NT2/D1 (cell line): ENCODE measurements around the gene FKBP5.

Source experiments
- DNase-seq: peaks from one replicate; pipeline ENCODE4 v3.0.0-alpha.2; 2011; ENCODE audit warnings: low read depth, low spot score
- H3K27me3 ChIP-seq: 2 replicates; pipeline ENCODE4 v1.6.0; 2011; ENCODE audit warnings: mild to moderate bottlenecking; ENCODE audit not compliant: insufficient read length, insufficient read depth
- H3K36me3 ChIP-seq: 2 replicates; pipeline ENCODE4 v1.6.1; 2011; ENCODE audit warnings: mild to moderate bottlenecking, low read length, mixed read lengths; ENCODE audit not compliant: insufficient read depth, insufficient read length
- H3K4me1 ChIP-seq: 2 replicates; pipeline ENCODE4 v1.5.1; 2011; ENCODE audit not compliant: insufficient read depth, insufficient read length
- H3K4me3 ChIP-seq: 2 replicates; pipeline ENCODE4 v1.5.1; 2011; ENCODE audit warnings: low read depth; ENCODE audit not compliant: insufficient read length
- H3K9ac ChIP-seq: 2 replicates; pipeline ENCODE4 v1.6.0; 2011; ENCODE audit warnings: low read depth; ENCODE audit not compliant: insufficient read length
- H3K9me3 ChIP-seq: 2 replicates; pipeline ENCODE4 v1.5.1; 2011; ENCODE audit warnings: mild to moderate bottlenecking, low read length; ENCODE audit not compliant: insufficient read depth
- SUZ12 ChIP-seq: IDR thresholded peaks from 2 replicates; pipeline ENCODE4 v1.6.1; 2011; ENCODE audit not compliant: insufficient read length, insufficient read depth; ENCODE audit errors: extremely low read depth
- YY1 ChIP-seq: IDR thresholded peaks from 2 replicates; pipeline ENCODE4 v1.6.1; 2011; ENCODE audit not compliant: insufficient read length, insufficient read depth
- ZNF274 ChIP-seq: IDR thresholded peaks from 2 replicates; pipeline ENCODE4 v1.6.1; 2011; ENCODE audit warnings: mild to moderate bottlenecking, low read depth, low read length

FKBP5 gene

DNA sequence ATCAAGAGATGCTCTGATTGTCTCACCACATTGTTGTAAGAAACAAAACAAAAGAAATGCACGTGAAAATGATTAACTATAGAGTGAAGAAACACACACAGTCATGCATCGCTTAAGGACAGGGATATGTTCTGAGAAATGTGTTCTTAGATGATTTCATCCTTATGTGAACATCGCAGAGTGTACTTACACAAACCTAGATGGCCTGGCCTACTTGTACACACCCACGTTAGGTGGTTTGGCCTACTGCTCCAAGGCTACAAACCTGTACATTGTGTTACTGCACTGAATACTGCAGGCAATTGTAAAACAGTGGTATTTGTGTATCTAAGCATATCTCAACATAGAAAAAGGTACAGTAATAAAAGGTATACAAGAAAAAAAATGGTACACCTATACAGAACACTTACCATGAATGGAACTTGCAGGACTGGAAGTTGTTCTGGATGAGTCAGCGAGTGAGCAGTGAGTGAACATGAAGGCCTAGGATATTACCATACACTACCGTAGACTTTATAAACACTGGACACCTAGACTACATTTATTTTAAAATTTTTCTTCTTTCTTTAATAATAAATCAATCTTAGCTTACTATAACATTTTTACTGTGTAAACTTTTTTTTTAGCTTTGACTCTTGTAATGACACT, 48.6 kb downstream of the FKBP5 start:
- TF ChIP-seq YY1 (no peak), SUZ12 (no peak), ZNF274 (no peak)
- Histone ChIP-seq H3K4me3 (no peak overlapping the region), H3K9me3 (no peaks in the 10 kb centered on the region), H3K4me1 (no peaks in the 10 kb centered on the region), H3K9ac (no peak overlapping the region), H3K27me3 (no peaks in the 10 kb centered on the region), H3K36me3 (peaks cover 19% of the 10 kb centered on the region)
- DNase-seq: no peak

DNA sequence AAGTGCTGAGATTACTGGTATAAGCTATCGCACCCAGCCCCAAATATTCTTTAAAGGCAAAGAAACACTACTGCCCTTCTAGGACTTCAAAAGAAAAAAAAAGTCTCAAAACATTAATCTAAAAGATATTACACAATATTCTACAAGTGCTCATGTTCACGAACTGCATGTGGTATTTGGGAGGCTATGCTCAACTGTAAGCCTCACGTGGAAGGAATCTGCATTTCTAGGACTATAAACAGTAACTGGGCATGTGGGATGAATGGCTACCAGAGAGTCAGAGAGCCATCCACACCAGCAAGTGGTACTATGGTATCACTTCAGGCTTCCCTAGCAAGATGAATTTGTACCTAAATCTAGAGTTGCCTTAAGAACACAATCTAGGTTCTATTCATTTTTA, 50.0 kb downstream of the FKBP5 start:
- H3K36me3 ChIP-seq: peaks cover 19% of the 10 kb centered on the region
- no peak overlapping the region for H3K4me3 ChIP-seq
- no peaks in the 10 kb centered on the region for H3K27me3 ChIP-seq
- no peak overlapping the region for H3K9ac ChIP-seq
- no peaks in the 10 kb centered on the region for H3K9me3 ChIP-seq
- no peaks in the 10 kb centered on the region for H3K4me1 ChIP-seq
- no peak for TF ChIP-seq SUZ12
- no peak for DNase-seq

DNA sequence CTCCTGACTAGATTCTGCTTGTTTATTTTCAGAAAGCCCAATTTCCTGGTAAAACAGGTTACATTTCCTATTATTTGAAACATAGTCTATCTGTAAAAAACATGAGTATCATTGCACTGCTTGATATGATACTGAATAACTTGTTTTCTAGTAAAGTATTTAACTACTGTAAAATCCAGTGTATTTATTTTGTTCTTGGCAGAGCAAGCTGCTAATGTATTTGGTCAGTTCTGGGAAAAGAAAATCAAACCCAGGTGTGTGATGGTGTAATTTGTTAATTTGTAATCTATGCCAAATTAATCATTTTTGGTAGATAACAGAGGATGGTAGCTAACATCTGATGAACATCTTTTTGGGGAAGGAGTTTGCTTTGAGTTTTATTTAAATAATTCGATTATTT, 50.8 kb downstream of the FKBP5 start:
- no peak for TF ChIP-seq ZNF274
- no peak for TF ChIP-seq SUZ12
- TF ChIP-seq YY1: no peak
- Histone ChIP-seq H3K9me3 (no peaks in the 10 kb centered on the region), H3K4me3 (no peak overlapping the region), H3K9ac (no peak overlapping the region), H3K27me3 (no peaks in the 10 kb centered on the region), H3K36me3 (peaks cover 19% of the 10 kb centered on the region), H3K4me1 (no peaks in the 10 kb centered on the region)
- DNase-seq: no peak

DNA sequence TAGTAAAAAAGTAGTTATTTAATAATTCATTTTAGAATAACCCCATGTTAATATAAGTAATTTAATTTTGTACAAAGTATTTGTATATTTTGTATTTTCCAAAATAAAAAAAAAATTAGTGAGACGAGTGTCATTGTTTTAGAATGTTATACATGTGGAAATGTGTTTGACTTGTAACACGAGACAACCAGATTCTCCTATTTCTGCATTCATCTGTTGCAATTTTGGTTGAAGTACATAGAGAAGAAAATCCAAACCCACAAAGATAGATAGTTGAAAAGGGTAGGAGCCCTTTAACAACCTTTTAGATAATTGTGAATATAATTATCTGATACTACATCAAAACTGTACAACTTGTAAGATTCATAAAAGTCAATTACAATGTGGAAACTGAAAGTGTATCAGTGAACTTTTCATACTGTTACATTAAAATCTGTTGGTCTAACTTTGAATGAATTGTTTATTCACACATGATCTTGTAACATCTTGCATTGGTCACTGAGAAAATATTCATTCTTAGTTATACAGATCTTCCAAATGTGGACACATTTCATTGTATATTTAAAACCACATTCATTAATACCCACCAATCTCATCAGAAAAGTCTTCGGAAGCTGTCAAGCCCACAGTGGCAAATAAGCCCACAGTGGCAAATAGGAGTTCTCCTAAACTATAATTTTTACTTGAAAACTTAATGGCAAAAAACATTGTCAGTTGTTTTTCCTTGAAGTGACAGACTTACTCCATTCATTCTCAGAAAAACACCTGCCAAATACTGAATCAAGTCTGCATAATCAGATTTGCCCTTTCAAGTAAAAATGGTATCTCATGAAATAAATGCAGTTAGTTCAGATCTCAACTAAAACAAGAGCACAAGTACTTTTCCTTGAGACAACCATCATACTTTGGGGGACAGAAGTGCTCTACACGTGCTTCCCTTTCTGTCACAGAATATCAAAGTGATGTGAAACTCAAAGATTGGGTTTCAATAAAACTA, 52.8 kb downstream of the FKBP5 start:
- peaks cover 12% of the 10 kb centered on the region for H3K36me3 ChIP-seq
- TF ChIP-seq YY1 (no peak), SUZ12 (no peak), ZNF274 (no peak)
- no peaks in the 10 kb centered on the region for H3K4me1 ChIP-seq
- H3K27me3 ChIP-seq: no peaks in the 10 kb centered on the region
- no peak for DNase-seq
- H3K9me3 ChIP-seq: no peaks in the 10 kb centered on the region
- no peak overlapping the region for H3K9ac ChIP-seq
- H3K4me3 ChIP-seq: no peak overlapping the region

DNA sequence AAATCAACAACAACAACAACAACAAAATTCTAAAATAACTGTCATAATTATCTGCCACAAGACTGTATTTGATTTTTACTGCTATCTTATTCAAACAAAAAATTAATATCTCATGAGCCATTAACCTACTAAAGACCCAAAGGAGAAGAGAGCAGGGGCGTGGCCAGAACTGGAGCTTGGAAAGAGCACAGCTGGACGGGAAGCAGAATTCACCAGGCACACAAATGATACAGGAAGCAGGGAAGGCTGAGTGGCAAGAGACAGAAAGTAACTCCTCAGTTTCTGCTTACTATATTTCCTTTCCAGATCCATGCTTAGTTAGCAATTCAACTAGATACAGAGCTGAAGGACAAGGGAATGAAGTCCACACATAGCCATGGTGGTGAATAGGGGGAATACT, 54.4 kb downstream of the FKBP5 start:
- TF ChIP-seq YY1: no peak
- TF ChIP-seq ZNF274: no peak
- no peak for TF ChIP-seq SUZ12
- H3K9ac ChIP-seq: no peak overlapping the region
- no peak for DNase-seq
- peaks cover 7% of the 10 kb centered on the region for H3K36me3 ChIP-seq
- H3K27me3 ChIP-seq: no peaks in the 10 kb centered on the region
- H3K4me3 ChIP-seq: no peak overlapping the region
- no peaks in the 10 kb centered on the region for H3K9me3 ChIP-seq
- no peaks in the 10 kb centered on the region for H3K4me1 ChIP-seq

DNA sequence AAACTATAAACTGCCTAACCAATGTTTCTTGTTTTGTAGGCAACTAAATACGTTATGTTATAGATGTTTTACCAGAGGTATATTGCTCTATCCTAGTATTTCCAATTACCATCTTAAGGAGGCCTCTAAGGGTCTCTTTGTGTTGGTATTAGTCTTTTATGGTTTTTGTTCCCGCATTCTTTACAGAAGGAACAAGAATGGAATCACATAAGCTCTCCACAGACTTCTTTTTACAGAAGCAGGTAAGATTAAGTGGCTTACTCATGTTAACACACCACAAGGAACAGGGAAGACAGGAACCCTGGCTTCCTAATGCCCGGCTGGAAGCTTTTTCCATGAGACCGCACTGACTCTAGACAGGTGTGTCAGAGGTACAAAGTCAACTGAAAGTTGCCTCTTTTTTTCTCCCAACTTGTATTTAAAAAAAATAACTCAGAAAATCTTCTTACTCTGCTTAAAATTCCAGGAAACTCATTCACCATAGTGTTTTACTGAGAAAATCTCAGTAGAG, 55.1 kb downstream of the FKBP5 start:
- H3K4me3 ChIP-seq: no peak overlapping the region
- no peaks in the 10 kb centered on the region for H3K4me1 ChIP-seq
- no peaks in the 10 kb centered on the region for H3K9me3 ChIP-seq
- no peak overlapping the region for H3K9ac ChIP-seq
- DNase-seq: no peak
- H3K27me3 ChIP-seq: no peaks in the 10 kb centered on the region
- H3K36me3 ChIP-seq: peaks cover 7% of the 10 kb centered on the region
- no peak for TF ChIP-seq SUZ12
- TF ChIP-seq YY1: no peak
- TF ChIP-seq ZNF274: no peak

DNA sequence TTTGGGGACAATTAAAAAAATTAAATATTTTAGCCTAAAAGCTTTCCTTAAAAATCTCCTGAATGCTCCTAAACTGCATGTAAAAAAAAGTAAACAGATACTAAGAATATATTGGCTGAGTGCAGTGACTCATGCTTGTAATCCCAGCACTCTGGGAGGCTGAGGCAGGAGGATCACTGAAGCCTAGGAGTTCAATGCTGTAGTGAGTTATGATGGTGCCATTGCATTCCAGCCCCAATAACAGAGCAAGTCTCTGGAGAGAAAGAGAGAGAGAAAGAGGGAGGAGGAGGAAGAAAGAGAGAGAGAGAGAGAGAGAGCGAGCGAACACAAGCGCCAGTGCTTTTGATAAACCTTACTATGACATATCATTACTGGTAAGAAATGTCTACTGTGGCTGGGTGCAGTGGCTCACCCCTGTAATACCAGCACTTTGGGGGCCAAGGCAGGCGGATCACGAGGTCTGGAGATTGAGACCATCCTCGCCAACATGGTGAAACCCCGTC, 58.8 kb downstream of the FKBP5 start:
- no peak for DNase-seq
- H3K36me3 ChIP-seq: no peaks in the 10 kb centered on the region
- no peaks in the 10 kb centered on the region for H3K4me1 ChIP-seq
- H3K27me3 ChIP-seq: no peaks in the 10 kb centered on the region
- no peak overlapping the region for H3K9ac ChIP-seq
- no peaks in the 10 kb centered on the region for H3K9me3 ChIP-seq
- H3K4me3 ChIP-seq: no peak overlapping the region
- no peak for TF ChIP-seq ZNF274
- TF ChIP-seq YY1: no peak
- no peak for TF ChIP-seq SUZ12
